ENCODE data around the gene TMEM273. TPM values are rescaled to one million over a fixed set of nuclear protein-coding genes. Genes with fewer than 3 reads are reported as not detected.

Gene TMEM273
- total RNA-seq, 4 donors from 2014 or later, result 1.3 to 10.6 (median 6.8) TPM

- DNase-seq (ENCODE audit: low spot score in 2 of 2), result no peak
- TF ChIP-seq POLR2A (IDR thresholded peaks at IDR 0.05), result no peak
- TF ChIP-seq POLR2AphosphoS5 (IDR thresholded peaks at IDR 0.05), result no peak
- TF ChIP-seq CTCF (IDR thresholded peaks at IDR 0.05), result no peak
- no peak for TF ChIP-seq EP300 (IDR thresholded peaks at IDR 0.05)
- no peaks in the 10 kb centered on the region for H3K9me3 ChIP-seq
- no peaks in the 10 kb centered on the region for H3K27me3 ChIP-seq
- H3K4me3 ChIP-seq, result no peak overlapping the region
- H3K4me1 ChIP-seq, result no peaks in the 10 kb centered on the region
- H3K27ac ChIP-seq, result no peak overlapping the region
- H3K36me3 ChIP-seq, result no peaks in the 10 kb centered on the region
- WGBS, result 87% methylated on average over 3 of the region's 3 CpGs
These were observed 34.0 kb upstream of the TMEM273 start for GRCh38 chr10:49222170-49222569.

GRCh38 chr10:49220679-49221078, 32.5 kb upstream of the TMEM273 start:
- DNase-seq (ENCODE audit: low spot score in 2 of 2), result no peak
- no peak overlapping the region for H3K4me3 ChIP-seq
- no peaks in the 10 kb centered on the region for H3K27me3 ChIP-seq
- no peak for TF ChIP-seq POLR2A (IDR thresholded peaks at IDR 0.05)
- no peak for TF ChIP-seq EP300 (IDR thresholded peaks at IDR 0.05)
- TF ChIP-seq CTCF (IDR thresholded peaks at IDR 0.05), result no peak
- TF ChIP-seq POLR2AphosphoS5 (IDR thresholded peaks at IDR 0.05), result no peak
- 92% methylated on average over 2 of the region's 2 CpGs for WGBS
- no peaks in the 10 kb centered on the region for H3K36me3 ChIP-seq
- no peaks in the 10 kb centered on the region for H3K4me1 ChIP-seq
- H3K27ac ChIP-seq, result no peak overlapping the region
- no peaks in the 10 kb centered on the region for H3K9me3 ChIP-seq

- DNase-seq (ENCODE audit: low spot score in 2 of 2), result no peak
- TF ChIP-seq POLR2AphosphoS5 (IDR thresholded peaks at IDR 0.05) (no peak), POLR2A (IDR thresholded peaks at IDR 0.05) (no peak), EP300 (IDR thresholded peaks at IDR 0.05) (no peak), CTCF (IDR thresholded peaks at IDR 0.05) (no peak)
- Histone ChIP-seq H3K4me1 (no peaks in the 10 kb centered on the region), H3K4me3 (no peak overlapping the region), H3K36me3 (no peaks in the 10 kb centered on the region), H3K27ac (no peak overlapping the region), H3K9me3 (no peaks in the 10 kb centered on the region), H3K27me3 (no peaks in the 10 kb centered on the region)
- WGBS, result 93% methylated on average over 1 of the region's 1 CpG
These were observed 31.8 kb upstream of the TMEM273 start for GRCh38 chr10:49220031-49220430.

- H3K27me3 ChIP-seq, result no peaks in the 10 kb centered on the region
- no peak overlapping the region for H3K27ac ChIP-seq
- no peak for TF ChIP-seq CTCF (IDR thresholded peaks at IDR 0.05)
- H3K36me3 ChIP-seq, result no peaks in the 10 kb centered on the region
- 52% methylated on average over 2 of the region's 2 CpGs for WGBS
- H3K4me1 ChIP-seq, result no peaks in the 10 kb centered on the region
- H3K9me3 ChIP-seq, result no peaks in the 10 kb centered on the region
- no peak overlapping the region for H3K4me3 ChIP-seq
- DNase-seq (ENCODE audit: low spot score in 2 of 2), result no peak
These were observed 31.1 kb upstream of the TMEM273 start for GRCh38 chr10:49219248-49219647.

- H3K36me3 ChIP-seq, result no peaks in the 10 kb centered on the region
- no peak overlapping the region for H3K27ac ChIP-seq
- no peaks in the 10 kb centered on the region for H3K9me3 ChIP-seq
- 80% methylated on average over 2 of the region's 2 CpGs for WGBS
- no peaks in the 10 kb centered on the region for H3K27me3 ChIP-seq
- H3K4me1 ChIP-seq, result no peaks in the 10 kb centered on the region
- TF ChIP-seq POLR2A (IDR thresholded peaks at IDR 0.05) (no peak), EP300 (IDR thresholded peaks at IDR 0.05) (no peak), POLR2AphosphoS5 (IDR thresholded peaks at IDR 0.05) (no peak), CTCF (IDR thresholded peaks at IDR 0.05) (no peak)
- DNase-seq (ENCODE audit: low spot score in 2 of 2), result no peak
- no peak overlapping the region for H3K4me3 ChIP-seq
These were observed 30.3 kb upstream of the TMEM273 start for GRCh38 chr10:49218480-49218879.

Data from suprapubic skin (tissue), 4 donors.